HG03039 (cell line): ENCODE measurements around the gene STIM1.
"Not testable (repeated sequence)": the region's sequence is repeated elsewhere in the genome, so short reads cannot be mapped to it uniquely, and the experiment has no call there.

Experiments
- ATAC-seq: cut with Tn5 transposase; IDR thresholded peaks from one replicate; pipeline ENCODE4 v1.9.1; 2021; ENCODE audit warnings: mild to moderate bottlenecking, moderate library complexity; ENCODE audit not compliant: unreplicated experiment

STIM1 gene

DNA sequence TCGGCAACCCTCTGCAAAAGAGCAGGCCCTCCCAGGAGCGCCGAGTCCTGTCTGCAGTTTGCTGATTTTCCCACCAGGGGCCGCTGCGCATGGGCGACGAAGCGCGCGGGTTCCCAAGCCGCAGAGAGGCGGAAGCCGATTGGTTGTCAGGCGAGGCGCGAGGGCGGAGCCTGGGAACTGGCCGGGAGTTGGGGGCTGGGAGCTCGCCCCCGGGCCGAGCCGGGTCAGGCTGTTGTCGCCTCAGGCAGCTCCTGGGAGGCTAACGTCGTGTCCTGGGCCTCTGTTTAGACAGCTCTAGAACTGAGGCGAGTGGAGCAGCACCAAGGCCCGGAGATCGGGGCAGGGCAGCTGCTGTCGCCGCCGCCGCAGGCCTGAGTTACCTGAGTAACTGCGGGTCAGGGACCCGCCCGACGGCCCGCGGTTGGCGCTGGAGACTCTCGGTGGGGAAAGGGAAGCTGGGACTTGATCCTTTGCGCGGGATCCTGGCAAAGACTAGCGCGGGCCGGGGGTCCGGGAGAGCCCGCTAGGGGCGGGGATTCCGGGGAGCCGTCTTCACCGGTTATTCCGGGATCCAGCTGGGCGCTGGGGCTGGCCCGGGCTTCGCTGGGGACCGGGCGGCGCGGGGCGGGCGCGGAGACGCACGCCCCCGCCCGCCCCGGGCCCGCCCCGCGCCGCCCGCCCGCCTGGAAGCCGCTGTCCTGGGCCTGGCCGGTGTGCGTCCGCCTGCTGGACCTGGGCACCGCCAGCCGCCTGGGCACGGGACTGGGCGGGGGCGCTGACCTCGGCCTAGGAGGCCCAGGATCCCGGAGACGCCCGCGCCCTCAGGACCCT is at the start of gene STIM1:
Gene STIM1 (plus strand): TSS at position 688 of the 831 bp plus-strand sequence. CDS start 607 bp downstream, outside the sequence.
- peak; percentile 58 for ATAC-seq

DNA sequence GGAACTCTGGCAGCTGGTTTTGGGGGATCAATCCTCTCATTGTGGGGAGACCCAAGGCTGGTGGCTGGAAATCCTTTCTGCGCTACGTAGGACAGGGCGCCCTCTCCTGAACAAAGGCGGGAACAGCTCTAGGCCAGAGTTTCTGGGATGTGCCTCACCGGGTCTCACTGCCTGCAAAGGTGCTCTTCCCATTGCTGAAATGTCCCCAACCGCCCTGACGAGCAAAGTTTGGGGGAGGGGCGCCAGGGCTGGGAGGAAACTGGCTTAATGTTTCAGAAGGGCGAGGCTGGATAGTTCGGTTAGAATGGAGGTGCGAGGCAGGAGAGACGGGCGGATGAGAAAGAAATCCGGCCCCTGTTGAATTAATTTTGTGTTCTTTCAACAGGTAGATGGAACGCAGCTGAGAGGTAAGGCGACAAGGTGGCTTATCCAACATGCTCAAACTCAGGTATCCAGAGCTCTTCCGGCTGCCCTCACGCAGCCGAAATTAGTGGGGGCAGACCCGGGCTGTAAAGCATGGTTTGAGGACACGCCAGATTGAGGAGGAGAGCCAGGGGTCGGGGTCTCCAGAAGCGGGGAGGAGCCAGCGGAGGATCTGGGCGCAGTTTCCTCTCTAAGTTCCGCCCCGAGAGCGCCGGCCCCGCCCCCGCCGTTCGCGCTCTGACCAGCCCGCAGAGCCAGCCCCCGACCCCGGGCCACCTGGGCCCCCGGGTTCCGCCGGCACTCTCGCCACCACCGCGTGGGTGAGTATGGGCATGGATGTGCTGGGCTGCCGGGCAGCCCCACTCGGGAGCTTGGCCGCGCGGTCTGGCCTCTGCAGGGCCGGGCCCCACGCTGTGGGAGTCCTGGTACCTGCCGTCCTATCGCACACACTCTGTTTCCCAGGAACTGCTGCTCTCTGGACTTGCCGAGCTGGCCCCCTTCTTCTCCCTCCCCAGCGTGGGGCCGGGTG is 47.3 kb upstream of the STIM1 start, which contains the start of gene PGAP2:
Gene PGAP2 (plus strand): TSS at position 652 of the 952 bp plus-strand sequence. CDS start 2,700 bp downstream, outside the sequence.
- peak; percentile 55 for ATAC-seq

DNA sequence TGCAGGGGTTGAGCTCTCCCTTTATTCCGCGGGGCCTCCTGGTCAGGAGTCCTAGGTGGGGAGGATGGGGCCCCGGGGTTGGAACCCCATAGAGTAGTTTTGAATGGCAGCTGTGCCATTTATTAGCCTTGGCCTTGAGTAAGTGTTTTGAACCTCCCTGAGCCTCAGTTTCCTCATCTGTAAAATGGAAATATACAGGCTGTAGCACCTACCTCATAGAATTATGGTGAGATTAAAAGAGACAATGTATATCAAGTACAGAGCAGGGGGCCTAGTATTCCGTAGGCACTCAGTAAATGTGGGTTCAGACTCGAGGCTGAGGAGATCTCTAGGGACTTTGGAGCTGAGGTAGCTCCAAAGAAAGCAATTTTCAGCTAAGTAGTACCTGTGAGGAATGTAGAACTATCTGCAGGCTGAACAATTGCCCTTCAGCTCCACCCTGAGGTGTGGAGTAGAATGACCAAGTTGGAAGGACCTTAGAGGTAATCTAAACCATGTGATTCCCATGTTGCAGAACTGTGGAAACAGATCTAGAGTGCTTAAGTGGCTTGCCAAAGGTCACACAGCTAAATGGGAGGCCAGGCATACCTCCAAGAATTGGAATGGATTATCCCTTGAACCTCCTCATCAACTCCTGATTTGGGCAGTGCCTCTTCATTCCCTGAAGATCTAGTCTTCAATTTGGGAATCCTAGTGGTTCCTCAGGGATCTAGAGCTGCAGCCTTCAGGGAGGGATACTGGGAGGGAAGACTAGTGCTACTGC is 46.4 kb upstream of the STIM1 start:
- peak; percentile 60 for ATAC-seq

DNA sequence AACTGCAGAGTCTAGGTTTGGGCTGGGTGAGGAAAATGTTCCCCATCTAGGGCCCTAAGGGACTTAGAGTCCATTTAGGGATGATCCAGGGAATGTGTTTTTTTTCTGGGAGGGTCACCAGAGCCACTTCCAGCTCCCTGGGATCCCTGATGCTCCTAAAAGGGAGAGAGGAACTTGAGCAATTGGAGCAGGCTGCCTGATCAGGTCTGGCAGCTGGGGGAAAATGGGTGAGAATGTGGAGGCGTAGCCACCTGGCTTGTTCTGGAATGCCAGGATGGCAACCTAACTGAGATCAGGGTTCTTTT is 45.9 kb upstream of the STIM1 start:
- no peak for ATAC-seq

DNA sequence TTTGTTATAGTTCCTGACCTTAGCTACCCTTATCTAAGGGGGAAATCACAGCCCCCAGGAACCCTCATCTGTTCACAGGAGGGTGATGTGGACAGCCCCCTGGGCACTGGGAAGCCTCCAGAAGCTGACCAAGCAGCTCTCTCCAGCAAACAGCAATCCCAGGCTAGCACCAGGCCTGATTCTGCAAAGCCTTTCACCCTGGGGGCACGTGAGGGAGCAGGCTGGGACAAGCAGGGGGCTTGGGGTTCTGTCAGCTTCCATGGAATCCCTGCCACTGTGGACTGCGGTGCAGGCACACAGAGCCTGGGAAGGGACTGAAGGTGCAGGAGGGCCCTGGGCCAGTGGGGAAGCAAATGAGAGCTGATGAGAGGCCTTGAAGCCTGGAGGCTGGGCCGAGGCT is 45.0 kb upstream of the STIM1 start:
- ATAC-seq: no peak

DNA sequence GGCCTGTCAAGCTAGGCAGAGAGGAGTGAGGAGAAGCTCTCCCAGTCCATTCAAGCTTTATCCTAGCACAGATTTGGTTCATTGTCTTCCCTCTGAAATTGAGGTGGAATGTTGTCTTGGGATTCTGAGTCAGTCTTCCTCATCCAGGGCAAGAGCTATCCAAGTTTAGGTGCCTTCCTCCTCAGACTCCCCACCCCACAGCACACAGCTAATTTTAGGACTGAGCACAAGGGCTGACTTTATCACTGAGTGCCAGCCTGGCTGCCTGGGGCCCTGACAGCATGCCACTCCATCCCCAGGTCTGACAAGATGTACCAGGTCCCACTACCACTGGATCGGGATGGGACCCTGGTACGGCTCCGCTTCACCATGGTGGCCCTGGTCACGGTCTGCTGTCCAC is 44.5 kb upstream of the STIM1 start:
- no peak for ATAC-seq

DNA sequence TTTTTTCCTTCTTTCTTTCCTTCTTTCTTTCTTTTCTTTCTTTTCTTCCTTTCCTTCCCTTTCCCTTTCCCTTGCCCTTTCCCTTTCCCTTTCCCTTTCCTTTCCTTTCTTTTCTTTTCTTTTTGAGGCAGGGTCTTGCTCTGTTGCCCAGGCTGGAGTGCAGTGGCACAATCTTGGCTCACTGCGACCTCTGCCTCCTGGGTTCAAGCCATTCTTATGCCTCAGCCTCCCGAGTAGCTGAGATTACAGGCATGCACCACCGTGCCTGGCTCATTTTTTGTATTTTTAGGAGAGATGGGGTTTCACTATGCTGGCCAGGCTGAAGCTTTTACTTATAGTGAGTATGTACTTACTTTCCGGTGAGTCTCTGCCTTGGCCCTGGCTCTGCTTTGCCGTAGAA is 40.6 kb upstream of the STIM1 start:
- ATAC-seq: not testable (repeated sequence)

DNA sequence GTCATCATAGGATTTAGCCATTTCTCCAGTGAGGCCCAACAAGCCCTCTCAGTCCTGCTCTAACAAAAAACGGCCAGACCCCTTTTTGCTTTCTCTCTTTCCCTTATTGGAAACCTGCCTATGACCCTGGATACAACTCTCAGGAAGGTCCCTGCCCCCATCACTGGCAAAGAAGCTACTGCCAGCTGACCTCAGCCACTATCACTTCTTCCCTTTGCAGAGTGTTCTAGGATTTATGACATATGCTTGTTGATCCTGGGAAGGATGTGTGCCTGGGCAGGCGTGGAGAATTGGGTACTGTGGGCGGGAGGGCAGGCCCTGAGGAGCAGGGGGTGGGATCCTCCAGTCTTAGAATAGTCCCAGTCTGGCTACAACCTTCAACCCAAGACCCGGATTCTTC is 39.6 kb upstream of the STIM1 start:
- no peak for ATAC-seq

DNA sequence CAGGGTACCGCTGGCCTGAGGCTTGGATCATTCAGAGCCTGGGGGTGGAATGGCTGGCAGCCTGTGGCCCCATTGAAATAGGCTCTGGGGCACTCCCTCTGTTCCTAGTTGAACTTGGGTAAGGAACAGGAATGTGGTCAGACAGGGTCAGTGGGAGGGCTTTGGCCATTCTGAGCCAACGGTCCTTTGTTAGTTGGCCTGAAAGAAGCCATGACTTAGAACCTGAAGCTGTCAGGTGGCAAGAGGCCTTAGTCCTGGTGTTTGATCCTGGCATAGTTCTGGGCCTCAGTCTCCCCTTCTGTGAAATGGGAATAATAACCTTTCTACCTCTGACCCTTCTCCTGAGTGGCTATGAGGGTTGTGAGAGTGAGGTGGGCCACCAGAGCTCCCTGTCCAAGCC is 38.8 kb upstream of the STIM1 start:
- no peak for ATAC-seq

DNA sequence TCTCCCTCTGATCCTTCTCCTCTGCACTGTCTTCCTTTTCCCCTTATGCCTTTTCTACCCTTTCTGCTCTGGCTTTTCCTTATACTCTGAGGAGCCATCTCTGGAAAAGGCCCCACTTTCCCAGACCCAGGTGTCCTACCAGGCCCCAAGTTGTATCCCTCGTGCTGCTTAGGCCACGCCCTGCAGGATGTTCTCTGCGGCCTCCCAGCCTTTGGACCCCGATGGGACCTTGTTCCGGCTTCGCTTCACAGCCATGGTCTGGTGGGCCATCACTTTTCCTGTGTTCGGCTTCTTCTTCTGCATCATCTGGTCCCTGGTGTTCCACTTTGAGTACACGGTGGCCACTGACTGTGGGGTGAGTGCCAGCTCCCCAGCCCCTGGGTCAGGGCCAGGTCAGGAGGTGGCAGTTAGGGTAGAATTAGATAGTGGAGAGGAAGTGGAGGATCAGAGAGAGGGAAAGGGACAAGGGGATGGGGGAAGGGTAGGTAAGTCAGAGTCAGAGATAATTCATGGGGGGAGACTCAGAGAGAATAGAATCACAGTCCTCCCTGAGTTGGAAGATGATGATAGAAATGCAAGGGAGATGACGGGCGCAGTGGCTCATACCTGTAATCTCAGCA is 38.2 kb upstream of the STIM1 start:
- no peak for ATAC-seq

DNA sequence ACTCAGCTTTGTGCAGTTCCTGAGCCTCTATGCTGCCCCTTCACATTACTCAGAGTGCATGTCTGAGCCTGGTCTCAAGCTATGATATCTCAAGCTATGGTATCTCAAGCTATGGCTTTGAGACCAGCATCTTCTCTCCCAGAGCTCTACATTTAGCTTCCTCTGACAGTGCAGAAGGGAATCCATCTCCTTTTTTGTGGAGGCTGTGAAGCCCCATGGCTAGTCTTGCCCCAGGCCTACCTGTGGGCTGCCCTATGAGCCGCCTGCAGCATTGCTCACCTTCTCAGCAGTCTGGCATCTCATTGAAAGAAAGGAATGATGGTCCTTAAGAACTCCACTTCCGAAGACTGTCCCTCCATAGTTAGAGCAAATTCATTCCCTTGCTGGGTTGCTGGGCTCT is 34.5 kb upstream of the STIM1 start:
- ATAC-seq: no peak

DNA sequence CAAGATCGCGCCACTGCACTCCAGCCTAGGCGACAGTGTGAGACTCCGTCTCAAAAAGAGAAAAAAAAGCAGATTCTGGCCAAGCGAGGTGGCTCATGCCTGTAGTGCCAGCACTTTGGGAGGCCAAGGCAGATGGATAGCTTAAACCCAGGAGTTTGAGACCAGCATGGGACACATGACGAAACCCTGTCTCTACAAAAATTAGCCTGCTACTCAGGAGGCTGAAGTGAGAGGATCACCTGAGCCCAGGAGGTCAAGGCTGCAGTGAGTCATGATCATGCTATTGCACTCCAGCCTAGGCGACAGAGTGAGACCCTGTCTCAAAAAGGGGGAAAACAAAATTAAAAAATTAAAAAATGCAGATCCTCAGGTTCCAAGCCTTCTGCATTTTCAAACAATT is 33.2 kb upstream of the STIM1 start:
- no peak for ATAC-seq

DNA sequence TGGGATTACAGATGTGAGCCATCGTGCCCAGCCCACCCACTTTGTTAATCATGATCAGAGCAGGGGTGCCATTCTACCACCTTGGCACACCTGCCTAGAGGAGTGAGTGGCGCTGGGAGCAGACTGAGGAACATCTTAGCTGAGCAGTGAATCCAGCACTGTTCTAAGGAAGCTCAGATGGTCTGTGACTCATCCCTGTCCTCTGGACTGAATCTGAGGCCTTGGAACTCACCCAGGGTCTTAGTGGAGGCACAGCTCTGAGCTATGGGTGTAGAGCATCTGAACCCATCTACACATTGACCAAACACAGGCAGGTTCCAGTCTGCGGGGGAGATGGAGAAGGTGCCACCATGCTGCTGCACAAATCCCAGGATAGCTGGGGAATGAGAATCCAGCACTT is 32.2 kb upstream of the STIM1 start:
- ATAC-seq: no peak

DNA sequence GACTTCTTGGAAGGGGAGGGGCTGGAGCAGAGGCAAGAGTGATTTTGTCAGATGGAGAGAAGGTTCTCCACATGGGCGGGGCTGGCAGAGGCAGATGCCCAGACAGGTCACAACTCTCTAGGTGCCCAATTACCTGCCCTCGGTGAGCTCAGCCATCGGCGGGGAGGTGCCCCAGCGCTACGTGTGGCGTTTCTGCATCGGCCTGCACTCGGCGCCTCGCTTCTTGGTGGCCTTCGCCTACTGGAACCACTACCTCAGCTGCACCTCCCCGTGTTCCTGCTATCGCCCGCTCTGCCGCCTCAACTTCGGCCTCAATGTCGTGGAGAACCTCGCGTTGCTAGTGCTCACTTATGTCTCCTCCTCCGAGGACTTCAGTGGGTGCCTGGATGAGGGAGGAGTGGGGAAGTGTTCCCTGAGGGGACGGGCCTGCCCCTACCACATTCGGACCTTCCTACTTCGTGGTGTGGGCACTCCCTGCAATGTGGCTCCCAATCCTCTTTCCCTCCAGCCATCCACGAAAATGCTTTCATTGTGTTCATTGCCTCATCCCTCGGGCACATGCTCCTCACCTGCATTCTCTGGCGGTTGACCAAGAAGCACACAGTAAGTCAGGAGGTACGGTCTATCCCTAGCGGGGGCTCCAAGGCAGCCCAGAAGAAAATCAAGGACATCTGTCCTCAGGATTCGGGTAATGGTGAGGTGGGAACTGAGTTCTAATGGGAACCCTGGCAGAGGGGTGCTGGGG is 31.5 kb upstream of the STIM1 start:
- no peak for ATAC-seq

DNA sequence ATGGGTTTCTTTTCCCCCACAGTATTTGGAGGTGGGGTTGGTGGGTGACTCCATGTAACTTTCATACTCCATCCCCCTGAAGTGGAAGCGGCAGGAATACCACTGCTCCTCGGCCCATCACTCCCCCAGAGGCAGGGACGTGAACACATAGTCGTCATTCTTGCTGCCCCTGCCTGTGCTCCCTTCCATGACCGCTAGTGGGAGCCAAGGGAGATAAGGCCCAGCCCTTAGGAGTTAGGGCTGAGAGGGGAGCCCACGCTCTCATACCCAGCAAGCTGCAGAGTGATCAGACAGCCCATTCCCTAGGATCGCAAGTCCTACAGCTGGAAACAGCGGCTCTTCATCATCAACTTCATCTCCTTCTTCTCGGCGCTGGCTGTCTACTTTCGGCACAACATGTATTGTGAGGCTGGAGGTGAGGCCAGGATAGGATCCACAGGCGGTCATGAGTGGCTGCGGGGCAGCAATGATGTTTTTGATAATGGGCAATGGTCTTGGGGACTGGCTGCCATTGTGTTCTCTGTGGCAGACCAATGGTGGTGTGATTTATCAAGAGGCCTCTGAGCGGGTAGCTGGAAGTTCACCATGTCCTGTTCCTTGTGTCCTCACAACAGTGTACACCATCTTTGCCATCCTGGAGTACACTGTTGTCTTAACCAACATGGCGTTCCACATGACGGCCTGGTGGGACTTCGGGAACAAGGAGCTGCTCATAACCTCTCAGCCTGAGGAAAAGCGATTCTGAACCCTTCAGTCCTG is 30.6 kb upstream of the STIM1 start:
- peak; percentile 71 for ATAC-seq

DNA sequence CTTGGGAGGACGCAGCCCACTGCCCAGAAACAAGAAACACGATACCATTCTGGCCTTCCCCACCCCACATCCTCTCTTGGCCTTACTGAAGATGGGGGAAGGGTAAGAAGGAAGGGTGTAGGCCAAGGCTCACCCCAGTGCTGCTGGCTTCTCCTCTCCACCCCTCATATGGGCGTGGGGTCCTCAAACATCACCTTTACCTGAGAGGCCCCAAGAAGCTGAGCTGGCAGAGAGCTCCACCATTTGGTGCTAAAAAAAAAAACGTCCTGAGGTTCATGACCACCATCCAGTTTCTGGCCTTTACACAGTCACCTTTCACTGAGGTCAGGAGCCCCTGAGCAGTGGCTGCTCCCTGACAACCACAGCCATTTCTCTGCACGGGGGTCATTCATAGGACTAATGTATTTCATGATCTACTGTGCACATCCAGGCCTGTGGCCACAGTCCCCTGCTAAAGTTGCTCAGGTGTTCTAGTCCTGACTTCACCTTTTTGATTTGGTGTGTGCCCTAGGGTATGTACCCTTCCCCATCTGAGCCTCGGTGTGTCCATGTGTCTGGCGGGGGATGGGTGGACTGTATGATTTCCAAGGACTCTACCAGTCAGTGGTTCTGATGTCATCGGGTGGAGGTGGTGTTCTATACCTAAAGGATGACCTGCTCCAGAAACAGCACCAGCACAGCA is 29.9 kb upstream of the STIM1 start:
- no peak for ATAC-seq

DNA sequence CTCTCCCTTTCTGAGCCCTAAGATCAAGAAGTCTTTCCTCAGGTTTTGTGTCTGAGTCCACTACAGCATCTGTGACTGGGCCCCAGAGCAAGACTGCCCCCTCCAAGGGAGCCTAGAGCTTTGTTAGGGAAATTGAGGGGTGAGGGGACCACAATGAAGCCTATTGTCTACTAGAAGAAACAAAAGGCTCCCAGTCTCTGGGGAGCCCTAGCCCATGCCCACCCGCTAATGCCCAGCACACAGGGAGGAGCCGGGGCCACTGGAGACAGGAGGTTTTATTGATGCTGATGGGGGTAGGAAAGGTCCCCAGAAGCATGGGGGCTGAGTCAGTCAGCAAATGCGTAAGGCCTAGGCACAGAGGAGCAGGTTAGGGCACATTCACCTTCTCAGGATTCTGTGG is 28.7 kb upstream of the STIM1 start:
- no peak for ATAC-seq

DNA sequence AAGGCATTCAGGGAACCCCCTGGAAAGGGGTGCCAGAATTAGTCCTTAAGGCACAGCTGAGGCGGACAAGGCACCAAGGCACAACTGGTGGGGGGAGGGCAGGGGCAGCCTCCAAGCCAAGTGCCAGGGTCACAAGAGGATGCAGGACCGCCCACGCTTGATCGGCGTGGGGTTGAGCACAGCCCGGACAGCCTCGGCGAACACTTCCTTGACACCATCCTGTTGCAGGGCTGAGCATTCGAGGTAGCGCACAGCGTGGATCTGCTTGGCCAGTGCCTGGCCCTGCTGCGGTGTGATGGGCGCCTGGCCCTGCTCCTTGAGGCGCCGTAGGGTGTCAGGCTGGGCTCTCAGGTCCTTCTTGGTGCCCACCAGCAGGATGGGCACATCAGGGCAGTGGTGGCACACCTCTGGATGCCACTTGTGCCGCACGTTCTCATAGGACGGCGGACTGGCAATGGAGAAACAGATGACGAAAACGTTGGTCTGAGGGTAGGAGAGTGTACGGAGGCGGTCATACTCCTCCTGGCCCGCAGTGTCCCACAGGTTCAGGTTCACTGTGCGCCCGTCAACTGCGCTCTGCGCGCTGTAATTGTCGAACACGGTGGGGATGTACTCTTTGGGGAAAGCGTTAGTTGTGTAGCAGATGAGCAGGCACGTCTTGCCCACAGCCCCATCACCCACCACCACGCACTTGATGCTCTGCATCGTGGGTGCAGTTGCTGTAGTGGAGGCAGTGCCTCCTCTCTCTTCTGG is 27.9 kb upstream of the STIM1 start:
- no peak for ATAC-seq
